ENCODE data around the gene IPO4. TPM values are rescaled to one million over a fixed set of nuclear protein-coding genes. Genes with fewer than 3 reads are reported as not detected.

IPO4 gene
- total RNA-seq, 1 donor from 2014 or later: 85.4 TPM

DNA sequence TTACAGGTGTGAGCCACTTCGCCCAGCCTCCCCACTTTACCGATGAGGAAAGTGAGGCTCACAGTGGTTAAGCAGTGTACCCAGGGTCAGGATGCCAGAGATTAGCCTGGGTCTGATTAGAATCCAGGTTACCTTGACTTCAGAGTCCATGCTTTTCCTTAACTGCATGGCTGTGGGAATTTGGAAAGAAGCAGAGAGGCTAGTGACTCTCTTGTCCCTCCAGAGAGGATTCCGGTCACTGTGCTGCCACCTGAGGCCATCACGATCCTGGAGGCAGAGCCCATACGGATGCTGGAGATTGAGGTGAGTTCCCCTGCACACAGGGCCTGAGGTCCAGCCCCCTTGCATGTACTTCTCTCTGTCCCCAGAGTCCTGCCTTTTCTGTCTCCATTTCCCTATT lies 12.0 kb downstream of the IPO4 start:
- DNase-seq (ENCODE audit: low read depth): no peak

GRCh38 chr14:24172871-24173281 lies 15.7 kb downstream of the IPO4 start:
- DNase-seq (ENCODE audit: low read depth): peak; percentile 38

DNA sequence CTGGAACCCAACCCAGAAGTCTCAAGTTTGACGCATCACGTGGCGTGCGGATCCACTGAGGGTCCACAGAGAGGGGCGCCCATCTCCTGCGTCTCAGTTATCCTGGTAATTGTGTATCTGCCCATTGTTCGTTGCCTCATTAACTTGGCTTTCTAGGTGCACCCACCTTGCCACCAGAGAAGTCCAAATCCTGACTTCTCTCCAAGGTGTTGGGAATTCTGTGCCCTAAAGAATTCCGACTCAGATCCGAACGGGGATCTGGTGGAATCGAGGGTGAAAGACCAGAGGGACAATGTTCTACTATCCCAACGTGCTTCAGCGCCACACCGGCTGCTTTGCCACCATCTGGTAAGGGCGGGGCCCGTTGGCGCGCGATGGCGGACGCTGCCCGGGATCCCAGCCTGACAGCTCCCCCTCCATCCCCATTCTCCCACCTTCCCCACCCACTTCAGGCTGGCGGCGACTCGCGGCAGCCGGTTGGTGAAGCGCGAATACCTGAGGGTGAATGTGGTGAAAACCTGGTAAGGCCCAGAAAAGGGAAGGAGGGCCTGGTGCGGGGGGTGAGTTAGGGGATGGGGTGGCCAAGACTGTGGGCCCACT lies 16.3 kb downstream of the IPO4 start:
- DNase-seq (ENCODE audit: low read depth): no peak

GRCh38 chr14:24171422-24172260 lies 17.0 kb downstream of the IPO4 start, which contains the start of gene REC8:
Gene REC8, plus strand, starts transcription at chr14:24172080. Its CDS starts 473 bp downstream, at chr14:24172553.
- DNase-seq (ENCODE audit: low read depth): no peak

DNA sequence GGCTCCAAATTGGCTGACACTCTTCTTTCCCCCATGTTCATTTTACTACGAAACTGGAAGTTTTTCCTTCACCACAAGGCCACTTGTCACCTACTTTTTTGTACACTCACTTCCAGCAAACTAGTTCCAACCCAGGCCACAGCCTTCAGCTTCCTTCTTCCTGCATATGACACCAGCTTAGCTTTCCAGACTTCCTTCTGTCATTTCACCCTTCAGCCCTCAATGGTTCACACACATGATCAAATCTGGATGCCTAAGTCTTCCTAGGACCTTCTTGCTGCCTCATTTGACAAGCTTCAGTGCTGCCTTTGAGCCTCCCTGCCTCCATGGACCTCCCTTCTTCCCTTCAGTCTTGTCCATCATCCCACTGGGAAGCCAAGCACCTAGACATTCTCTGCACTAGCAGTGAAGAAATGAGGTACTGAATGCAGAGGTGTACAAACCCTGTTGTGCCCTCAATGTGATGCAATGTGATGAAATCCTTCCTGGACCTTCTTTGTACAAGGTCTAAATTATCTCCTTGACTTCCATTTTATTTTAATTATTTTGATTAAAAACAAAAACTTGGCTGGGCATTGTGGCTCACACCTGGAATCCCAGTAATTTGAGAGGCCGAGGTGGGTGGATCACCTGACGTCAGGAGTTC lies 21.0 kb downstream of the IPO4 start:
- no peak for DNase-seq (ENCODE audit: low read depth)

- no peak for DNase-seq (ENCODE audit: low read depth)
These were observed 22.8 kb downstream of the IPO4 start for GRCh38 chr14:24165785-24166184.

GRCh38 chr14:24164518-24164991 lies 24.1 kb downstream of the IPO4 start:
- DNase-seq (ENCODE audit: low read depth): no peak

GRCh38 chr14:24162093-24162492 lies 26.5 kb downstream of the IPO4 start:
- DNase-seq (ENCODE audit: low read depth): no peak

DNA sequence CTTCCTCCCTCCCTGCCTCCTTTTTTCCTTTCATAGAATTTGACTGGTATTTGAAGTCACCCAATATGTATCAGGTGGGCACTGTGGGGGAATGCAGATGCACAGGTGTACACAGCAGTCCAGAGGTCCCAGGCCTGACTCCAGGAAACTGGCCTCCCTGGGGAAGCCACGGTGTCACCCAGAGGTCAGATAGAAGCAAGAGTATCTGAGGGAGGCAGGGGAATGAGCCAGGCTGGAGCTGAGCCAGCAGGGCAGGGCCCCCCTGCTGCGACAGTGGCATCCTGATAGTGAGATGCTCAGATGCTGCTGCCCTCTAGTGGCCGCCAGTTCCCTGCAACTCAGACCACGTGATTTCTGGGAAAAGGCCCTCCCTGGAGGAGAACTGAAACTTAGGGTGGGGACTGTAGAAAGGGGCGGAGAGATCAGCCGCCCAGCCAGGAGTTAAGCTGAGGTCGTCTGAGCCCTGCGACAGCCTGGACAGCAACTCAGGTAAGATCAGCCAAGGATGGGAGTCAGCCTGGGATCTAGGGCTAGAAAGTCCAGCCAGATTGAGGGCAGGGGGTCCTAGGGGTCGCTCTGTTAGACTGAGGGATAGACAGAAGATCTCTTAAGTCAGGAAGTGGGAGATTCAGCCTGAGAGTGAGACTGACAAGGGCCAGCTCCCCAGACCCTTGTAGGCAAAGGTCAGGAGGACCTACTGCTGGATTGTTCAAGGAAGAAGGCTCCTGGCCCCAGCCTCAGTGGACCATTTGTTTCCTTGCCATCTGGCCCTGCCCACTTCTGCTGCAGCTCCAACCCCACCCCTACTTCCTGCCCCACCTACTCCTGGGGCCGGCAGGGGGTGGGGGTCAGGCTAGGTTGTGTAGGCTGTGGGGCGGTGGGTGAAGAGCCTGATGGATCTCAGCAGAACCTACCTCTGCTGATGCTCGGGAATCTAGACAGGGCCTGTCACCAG lies 27.5 kb downstream of the IPO4 start, which contains the start of gene IRF9:
TSS of gene IRF9 (plus strand) at position 416 of the 955 bp plus-strand sequence. CDS start 880 bp downstream, outside the sequence.
- DNase-seq (ENCODE audit: low read depth): peak; percentile 96

- no peak for DNase-seq (ENCODE audit: low read depth)
These were observed 28.1 kb downstream of the IPO4 start for GRCh38 chr14:24160499-24160849.

DNA sequence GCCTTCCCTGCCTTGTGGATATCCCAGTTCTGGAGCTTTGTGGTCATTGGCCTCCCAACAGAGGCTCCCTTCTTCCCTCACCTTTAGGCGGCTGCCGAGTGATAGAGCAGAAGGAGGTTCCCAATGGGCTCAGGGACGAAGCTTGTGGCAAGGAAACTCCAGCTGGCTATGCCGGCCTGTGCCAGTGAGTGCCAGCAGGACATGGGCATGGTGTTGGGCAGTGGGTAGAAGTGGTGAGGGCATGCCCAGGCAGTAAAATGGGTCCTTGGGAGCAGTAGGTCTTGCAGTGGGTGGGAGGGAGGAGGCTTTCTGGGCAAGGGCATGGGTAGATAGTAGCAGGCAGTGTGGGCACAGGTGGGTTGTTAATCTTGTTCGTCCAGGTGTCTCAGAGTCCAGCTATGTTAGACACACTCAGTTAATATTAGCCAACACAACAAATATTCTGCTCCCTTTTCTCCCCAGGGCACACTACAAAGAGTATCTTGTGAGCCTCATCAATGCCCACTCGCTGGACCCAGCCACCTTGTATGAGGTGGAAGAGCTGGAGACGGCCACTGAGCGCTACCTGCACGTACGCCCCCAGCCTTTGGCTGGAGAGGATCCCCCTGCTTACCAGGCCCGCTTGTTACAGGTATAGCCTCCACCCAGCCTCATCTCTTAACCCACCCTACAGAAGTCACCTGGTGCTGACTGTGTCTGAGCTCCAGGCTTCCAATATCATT lies 28.7 kb downstream of the IPO4 start:
- DNase-seq (ENCODE audit: low read depth): no peak

GRCh38 chr14:24157331-24157730 lies 31.3 kb downstream of the IPO4 start:
- DNase-seq (ENCODE audit: low read depth): no peak

- DNase-seq (ENCODE audit: low read depth): no peak
These were observed 31.8 kb downstream of the IPO4 start for GRCh38 chr14:24156840-24157239.

- DNase-seq (ENCODE audit: low read depth): no peak
These were observed 33.5 kb downstream of the IPO4 start for GRCh38 chr14:24155100-24155499.

DNA sequence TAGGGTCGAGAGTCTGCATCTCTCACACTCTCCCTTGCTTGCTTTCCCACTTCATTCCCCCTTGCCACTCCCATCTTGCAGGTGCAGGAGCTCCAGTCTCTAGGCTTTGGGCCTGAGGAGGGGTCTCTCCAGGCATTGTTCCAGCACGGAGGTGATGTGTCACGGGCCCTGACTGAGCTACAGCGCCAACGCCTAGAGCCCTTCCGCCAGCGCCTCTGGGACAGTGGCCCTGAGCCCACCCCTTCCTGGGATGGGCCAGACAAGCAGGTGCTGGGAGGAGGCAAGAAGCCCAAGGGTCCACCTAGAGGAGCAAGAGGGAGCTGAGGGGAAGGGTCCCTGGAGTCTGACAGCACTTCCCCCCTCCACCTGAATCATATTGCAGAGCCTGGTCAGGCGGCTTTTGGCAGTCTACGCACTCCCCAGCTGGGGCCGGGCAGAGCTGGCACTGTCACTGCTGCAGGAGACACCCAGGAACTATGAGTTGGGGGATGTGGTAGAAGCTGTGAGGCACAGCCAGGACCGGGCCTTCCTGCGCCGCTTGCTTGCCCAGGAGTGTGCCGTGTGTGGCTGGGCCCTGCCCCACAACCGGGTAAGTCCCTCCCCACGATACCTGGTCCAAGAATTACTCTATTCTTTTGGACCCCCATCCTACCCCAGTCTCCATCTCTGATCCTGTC lies 37.1 kb downstream of the IPO4 start:
- DNase-seq (ENCODE audit: low read depth): no peak

DNA sequence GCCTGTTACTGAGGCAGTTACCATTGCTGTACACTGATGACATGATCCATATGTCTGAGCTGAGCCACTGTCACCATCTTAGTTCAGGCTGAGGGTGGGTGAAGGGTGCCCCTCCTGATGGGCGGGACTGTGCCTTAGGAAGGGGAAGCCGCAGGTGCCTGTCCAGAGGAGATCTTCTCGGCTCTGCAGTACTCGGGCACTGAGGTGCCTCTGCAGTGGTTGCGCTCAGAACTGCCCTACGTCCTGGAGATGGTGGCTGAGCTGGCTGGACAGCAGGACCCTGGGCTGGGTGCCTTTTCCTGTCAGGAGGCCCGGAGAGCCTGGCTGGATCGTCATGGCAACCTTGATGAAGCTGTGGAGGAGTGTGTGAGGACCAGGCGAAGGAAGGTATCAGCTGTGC lies 37.6 kb downstream of the IPO4 start:
- DNase-seq (ENCODE audit: low read depth): no peak

DNA sequence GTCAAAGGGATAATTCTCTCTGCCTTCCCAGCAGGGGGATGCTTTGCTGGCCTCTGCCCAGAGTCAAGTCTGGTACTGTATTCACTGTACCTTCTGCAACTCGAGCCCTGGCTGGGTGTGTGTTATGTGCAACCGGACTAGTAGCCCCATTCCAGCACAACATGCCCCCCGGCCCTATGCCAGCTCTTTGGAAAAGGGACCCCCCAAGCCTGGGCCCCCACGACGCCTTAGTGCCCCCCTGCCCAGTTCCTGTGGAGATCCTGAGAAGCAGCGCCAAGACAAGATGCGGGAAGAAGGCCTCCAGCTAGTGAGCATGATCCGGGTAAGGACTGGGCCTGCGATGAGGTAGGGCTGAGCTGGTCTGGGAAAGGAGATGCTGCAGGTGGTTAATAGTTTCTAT lies 38.0 kb downstream of the IPO4 start:
- DNase-seq (ENCODE audit: low read depth): no peak

DNA sequence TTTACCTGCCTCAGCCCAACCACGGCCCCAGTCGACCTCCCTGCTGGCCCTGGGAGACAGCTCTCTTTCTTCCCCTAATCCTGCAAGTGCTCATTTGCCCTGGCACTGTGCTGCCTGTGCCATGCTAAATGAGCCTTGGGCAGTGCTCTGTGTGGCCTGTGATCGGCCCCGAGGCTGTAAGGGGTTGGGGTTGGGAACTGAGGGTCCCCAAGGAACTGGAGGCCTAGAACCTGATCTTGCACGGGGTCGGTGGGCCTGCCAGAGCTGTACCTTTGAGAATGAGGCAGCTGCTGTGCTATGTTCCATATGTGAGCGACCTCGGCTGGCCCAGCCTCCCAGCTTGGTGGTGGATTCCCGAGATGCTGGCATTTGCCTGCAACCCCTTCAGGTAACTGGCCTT lies 38.6 kb downstream of the IPO4 start:
- DNase-seq (ENCODE audit: low read depth): no peak

DNA sequence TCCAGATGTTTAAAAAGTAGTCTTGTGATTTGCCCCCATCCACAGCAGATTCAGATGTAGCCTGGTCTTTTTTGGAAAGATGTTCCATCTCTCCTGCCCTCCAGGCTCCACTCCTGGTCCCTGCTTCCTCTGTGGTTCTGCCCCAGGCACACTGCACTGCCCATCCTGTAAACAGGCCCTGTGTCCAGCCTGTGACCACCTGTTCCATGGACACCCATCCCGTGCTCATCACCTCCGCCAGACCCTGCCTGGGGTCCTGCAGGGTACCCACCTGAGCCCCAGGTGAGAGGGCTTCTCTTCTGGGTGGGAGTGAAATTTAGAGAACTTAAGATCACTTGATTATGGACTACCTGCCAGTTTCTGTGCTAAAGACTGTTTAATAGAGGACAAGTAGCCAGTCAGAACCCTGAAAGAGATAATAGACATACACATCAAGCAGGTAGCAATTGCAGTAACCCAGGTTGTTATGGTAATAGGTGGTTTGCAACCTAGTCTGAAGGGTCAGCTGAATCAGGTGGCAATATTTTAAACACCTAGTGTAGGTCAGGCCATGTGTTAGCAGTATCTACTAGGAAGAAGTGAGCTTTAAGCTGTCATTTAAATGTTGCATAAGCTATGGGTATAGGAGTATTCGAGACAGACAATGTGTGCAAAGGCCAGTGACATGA lies 39.2 kb downstream of the IPO4 start:
- no peak for DNase-seq (ENCODE audit: low read depth)

All from myocyte (in vitro differentiated cells).